Prostate gland (tissue), 2 donors: Measurements from ENCODE around the gene THSD7A.

Experiments
- CTCF ChIP-seq, 4 experiments: fragments of 200-600 bp in 2 of 4; fragments of 450-650 bp in 2 of 4; sonication (generic) in 2 of 4; IDR thresholded peaks; 1 replicate in 3 of 4; 2 replicates in 1 of 4; pipeline ENCODE4 v1.5.1; 2016 to 2019; ENCODE audit warnings: antibody characterized with exemption in 4 of 4, mild to moderate bottlenecking in 2 of 4, moderate library complexity in 2 of 4
- POLR2A ChIP-seq: fragments of 450-650 bp; IDR thresholded peaks from one replicate; pipeline ENCODE4 v1.6.1; 2016; ENCODE audit warnings: antibody characterized with exemption, mild to moderate bottlenecking
- POLR2AphosphoS5 ChIP-seq: sonication (generic); formaldehyde crosslinking; IDR thresholded peaks from one replicate; pipeline ENCODE4 v1.6.1; 2017; ENCODE audit warnings: antibody characterized with exemption

GRCh38 chr7:11760372-11760771 is 71.6 kb downstream of the THSD7A start:
- TF ChIP-seq CTCF (IDR thresholded peaks at IDR 0.05) = no peak
- peak; percentile 77 for TF ChIP-seq POLR2AphosphoS5
- TF ChIP-seq POLR2A = no peak
